HG03280 (cell line): ENCODE results near the gene TSPAN33.
"Not testable (repeated sequence)": the region's sequence is repeated elsewhere in the genome, so short reads cannot be mapped to it uniquely, and the experiment has no call there.

ENCODE experiments used
- ATAC-seq: cut with Tn5 transposase; IDR thresholded peaks from one replicate; pipeline ENCODE4 v1.9.1; 2021; ENCODE audit warnings: mild to moderate bottlenecking, moderate library complexity; ENCODE audit not compliant: unreplicated experiment

Gene TSPAN33

GRCh38 chr7:129205126-129205818 is 60.8 kb downstream of the TSPAN33 start:
- no peak for ATAC-seq

GRCh38 chr7:129205987-129206785 is 61.7 kb downstream of the TSPAN33 start:
- ATAC-seq = no peak

GRCh38 chr7:129208667-129209066 is 64.2 kb downstream of the TSPAN33 start:
- no peak for ATAC-seq

GRCh38 chr7:129209067-129209926 is 64.8 kb downstream of the TSPAN33 start:
- ATAC-seq = no peak

GRCh38 chr7:129210256-129210988 is 65.9 kb downstream of the TSPAN33 start:
- no peak for ATAC-seq

- ATAC-seq = no peak
These were observed 66.4 kb downstream of the TSPAN33 start for GRCh38 chr7:129210989-129211312.

GRCh38 chr7:129212126-129212525 is 67.6 kb downstream of the TSPAN33 start:
- ATAC-seq = no peak

GRCh38 chr7:129212596-129212995 is 68.1 kb downstream of the TSPAN33 start:
- no peak for ATAC-seq

GRCh38 chr7:129213828-129214227 is 69.3 kb downstream of the TSPAN33 start:
- ATAC-seq = no peak

GRCh38 chr7:129215691-129216090 is 71.2 kb downstream of the TSPAN33 start:
- not testable (repeated sequence) for ATAC-seq

GRCh38 chr7:129216101-129216715 is 71.7 kb downstream of the TSPAN33 start:
- not testable (repeated sequence) for ATAC-seq

GRCh38 chr7:129216821-129217416 is 72.4 kb downstream of the TSPAN33 start:
- ATAC-seq = not testable (repeated sequence)

GRCh38 chr7:129218514-129219062 is 74.1 kb downstream of the TSPAN33 start:
- no peak for ATAC-seq

- ATAC-seq = not testable (repeated sequence)
These were observed 74.7 kb downstream of the TSPAN33 start for GRCh38 chr7:129219166-129219565.
